Measurements from ENCODE around the gene MPV17L2.

Gene MPV17L2

DNA sequence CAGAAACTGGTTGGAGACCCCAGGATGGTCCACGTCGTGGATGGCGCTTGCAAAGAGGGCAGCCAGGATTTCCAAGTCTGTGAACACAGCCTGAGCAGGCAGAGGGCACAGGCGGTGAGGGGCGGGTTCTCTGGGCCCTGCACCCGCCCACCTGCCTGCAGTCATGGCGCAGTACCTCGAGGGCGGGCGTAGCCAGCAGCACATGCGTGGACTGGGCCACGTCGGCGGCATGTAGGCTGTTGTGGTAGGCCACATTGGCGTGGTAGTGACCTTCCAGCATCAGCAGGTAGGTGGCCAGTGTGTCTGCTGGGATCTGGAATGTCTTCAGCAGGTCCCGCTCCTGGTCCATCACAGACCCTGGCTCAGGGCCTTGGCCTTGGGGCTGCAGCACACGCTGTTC, 25.1 kb downstream of the MPV17L2 start:
- H3K4me3 ChIP-seq (ENCODE audit: low read depth in 1 of 2, low read length in 1 of 2) = no peak overlapping the region
- H3K4me1 ChIP-seq (ENCODE audit: control insufficient read depth in 1 of 2, insufficient read depth in 1 of 2, low read depth in 1 of 2, low read length in 1 of 2) = no peaks in the 10 kb centered on the region
- H3K9me3 ChIP-seq = no peaks in the 10 kb centered on the region
- H3K27ac ChIP-seq = no peak overlapping the region
- TF ChIP-seq, protein P1, sequence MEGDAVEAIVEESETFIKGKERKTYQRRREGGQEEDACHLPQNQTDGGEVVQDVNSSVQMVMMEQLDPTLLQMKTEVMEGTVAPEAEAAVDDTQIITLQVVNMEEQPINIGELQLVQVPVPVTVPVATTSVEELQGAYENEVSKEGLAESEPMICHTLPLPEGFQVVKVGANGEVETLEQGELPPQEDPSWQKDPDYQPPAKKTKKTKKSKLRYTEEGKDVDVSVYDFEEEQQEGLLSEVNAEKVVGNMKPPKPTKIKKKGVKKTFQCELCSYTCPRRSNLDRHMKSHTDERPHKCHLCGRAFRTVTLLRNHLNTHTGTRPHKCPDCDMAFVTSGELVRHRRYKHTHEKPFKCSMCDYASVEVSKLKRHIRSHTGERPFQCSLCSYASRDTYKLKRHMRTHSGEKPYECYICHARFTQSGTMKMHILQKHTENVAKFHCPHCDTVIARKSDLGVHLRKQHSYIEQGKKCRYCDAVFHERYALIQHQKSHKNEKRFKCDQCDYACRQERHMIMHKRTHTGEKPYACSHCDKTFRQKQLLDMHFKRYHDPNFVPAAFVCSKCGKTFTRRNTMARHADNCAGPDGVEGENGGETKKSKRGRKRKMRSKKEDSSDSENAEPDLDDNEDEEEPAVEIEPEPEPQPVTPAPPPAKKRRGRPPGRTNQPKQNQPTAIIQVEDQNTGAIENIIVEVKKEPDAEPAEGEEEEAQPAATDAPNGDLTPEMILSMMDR (IDR thresholded peaks at IDR 0.05) = no peak
- H3K27me3 ChIP-seq = peaks cover 51% of the 10 kb centered on the region
- no peaks in the 10 kb centered on the region for H3K36me3 ChIP-seq

DNA sequence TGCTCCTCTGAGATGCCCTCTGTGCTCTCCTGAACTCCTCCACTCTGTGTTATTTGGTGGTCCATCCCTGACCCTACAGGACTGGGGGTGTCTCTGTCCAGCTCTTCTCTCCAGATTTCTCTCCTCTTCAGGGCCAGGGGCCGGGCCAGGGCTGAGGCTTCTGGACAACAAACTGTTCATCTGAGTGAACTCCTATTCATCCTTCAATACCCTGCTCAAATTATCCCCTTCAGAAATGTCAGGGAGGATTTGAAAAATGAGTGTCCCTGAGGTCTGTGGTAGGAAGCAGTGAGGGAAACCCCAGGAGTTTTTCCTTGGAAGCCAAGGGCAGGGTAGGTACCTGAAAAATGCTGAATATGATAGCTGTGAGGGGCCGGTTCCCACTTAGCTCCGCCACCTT, 25.6 kb downstream of the MPV17L2 start:
- Histone ChIP-seq H3K4me1 (ENCODE audit: control insufficient read depth in 1 of 2, insufficient read depth in 1 of 2, low read depth in 1 of 2, low read length in 1 of 2) (no peaks in the 10 kb centered on the region), H3K4me3 (ENCODE audit: low read depth in 1 of 2, low read length in 1 of 2) (no peak overlapping the region), H3K9me3 (no peaks in the 10 kb centered on the region), H3K27me3 (peaks cover 55% of the 10 kb centered on the region), H3K27ac (no peak overlapping the region), H3K36me3 (no peaks in the 10 kb centered on the region)
- TF ChIP-seq, protein P1 (IDR thresholded peaks at IDR 0.05) = no peak

DNA sequence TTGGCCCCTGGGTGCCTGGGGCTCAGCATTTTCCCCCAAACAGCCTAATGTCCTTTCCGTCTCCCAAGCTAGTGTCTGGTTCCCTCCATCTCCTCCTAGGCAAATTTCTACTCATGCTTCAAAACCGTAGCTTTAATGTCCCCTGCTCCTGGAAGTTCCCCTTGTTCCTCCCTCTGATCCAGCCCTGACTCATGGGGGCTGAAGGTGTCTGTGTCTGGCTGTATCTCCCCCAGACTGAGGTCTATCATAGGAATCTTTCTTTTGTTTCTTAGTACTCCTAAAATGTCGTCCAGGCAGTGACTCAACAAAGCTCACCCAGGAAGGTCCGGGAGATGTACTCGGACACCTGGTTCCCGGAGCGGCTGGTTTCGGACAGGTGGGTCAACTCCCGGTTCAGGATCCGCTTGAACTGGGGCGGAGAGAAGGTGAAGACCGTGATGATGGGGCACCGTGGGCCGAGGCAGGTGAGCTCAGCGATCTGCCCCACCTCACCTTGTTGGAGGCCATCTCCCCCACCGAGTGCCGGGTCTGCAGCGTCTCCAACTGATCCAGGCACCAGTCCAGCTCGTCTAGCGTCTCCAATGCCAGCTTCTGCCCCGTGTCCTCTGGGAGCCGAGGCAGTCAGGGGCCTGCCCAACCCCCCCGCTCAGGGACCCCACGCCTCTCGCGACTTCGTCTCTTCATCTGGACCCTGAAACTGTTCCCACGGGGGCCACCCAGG, 27.1 kb downstream of the MPV17L2 start:
- H3K4me1 ChIP-seq (ENCODE audit: control insufficient read depth in 1 of 2, insufficient read depth in 1 of 2, low read depth in 1 of 2, low read length in 1 of 2) = peaks cover 11 to 14% of the 10 kb centered on the region in 2 experiments
- TF ChIP-seq, protein P1 (IDR thresholded peaks at IDR 0.05) = no peak
- H3K27ac ChIP-seq = no peak overlapping the region
- no peaks in the 10 kb centered on the region for H3K36me3 ChIP-seq
- H3K4me3 ChIP-seq (ENCODE audit: low read depth in 1 of 2, low read length in 1 of 2) = no peak overlapping the region
- peaks cover 70% of the 10 kb centered on the region for H3K27me3 ChIP-seq
- no peaks in the 10 kb centered on the region for H3K9me3 ChIP-seq

DNA sequence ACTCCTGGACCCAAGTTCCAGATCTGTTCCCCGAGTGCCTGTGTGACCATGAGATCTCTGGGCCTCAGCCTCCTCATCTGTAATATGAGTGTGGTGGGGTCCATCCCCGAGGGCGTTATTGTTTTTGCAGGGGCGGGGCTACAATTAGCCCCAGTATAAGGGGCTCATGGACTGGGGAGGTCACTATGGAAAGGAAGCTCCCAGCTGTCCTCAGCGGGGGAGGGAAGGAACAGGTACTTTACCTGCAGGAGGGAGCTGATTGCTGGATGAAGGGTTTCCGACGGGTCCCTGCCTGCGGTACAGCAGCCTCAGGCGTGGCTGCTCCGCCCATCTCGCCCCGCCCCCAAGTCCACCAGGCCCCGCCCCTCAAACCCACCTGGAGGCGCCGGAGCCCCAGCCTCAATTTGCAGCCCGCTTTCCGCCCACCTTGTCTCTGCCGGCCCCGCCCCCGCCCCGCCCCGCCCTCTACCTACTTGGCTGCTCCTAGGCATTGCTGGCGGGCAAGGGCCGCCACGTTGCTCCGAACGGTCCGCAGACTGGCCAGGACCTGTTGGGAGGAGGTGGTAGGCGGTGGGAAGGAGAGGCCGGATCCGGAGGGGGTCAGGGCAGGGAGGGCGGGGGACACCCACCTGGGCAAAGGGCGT, 27.7 kb downstream of the MPV17L2 start:
- no peaks in the 10 kb centered on the region for H3K9me3 ChIP-seq
- TF ChIP-seq, protein P1 (IDR thresholded peaks at IDR 0.05) = no peak
- H3K27ac ChIP-seq = no peak overlapping the region
- H3K4me3 ChIP-seq (ENCODE audit: low read depth in 1 of 2, low read length in 1 of 2) = no peak overlapping the region
- peaks cover 11 to 17% of the 10 kb centered on the region in 2 experiments for H3K4me1 ChIP-seq (ENCODE audit: control insufficient read depth in 1 of 2, insufficient read depth in 1 of 2, low read depth in 1 of 2, low read length in 1 of 2)
- peaks cover 77% of the 10 kb centered on the region for H3K27me3 ChIP-seq
- no peaks in the 10 kb centered on the region for H3K36me3 ChIP-seq

GRCh38 chr19:18221815-18222725, 29.1 kb downstream of the MPV17L2 start:
- Histone ChIP-seq H3K9me3 (no peaks in the 10 kb centered on the region), H3K4me1 (ENCODE audit: control insufficient read depth in 1 of 2, insufficient read depth in 1 of 2, low read depth in 1 of 2, low read length in 1 of 2) (peaks cover 11 to 17% of the 10 kb centered on the region in 2 experiments), H3K36me3 (no peaks in the 10 kb centered on the region), H3K27me3 (peaks cover 90% of the 10 kb centered on the region), H3K4me3 (ENCODE audit: low read depth in 1 of 2, low read length in 1 of 2) (no peak overlapping the region), H3K27ac (no peak overlapping the region)
- TF ChIP-seq, protein P1 (IDR thresholded peaks at IDR 0.05) = no peak

All from neutrophil (primary cell).